NCI-H187 (cell line): ENCODE results near the gene SLC6A2.
"Not testable (repeated sequence)": the region's sequence is repeated elsewhere in the genome, so short reads cannot be mapped to it uniquely, and the experiment has no call there.

ENCODE experiments used
- DNase-seq, 2 experiments: peaks; one replicate each; lab custom pipeline; 2025; lab: John Stamatoyannopoulos, UW

Gene SLC6A2

GRCh38 chr16:55655897-55656681 lies at the start of gene SLC6A2:
TSS of gene SLC6A2 (plus strand) at chr16:55655988. CDS start at chr16:55656695, 707 bp downstream.
- no peak for DNase-seq

- DNase-seq = no peak
These were observed 42.0 kb upstream of the SLC6A2 start for GRCh38 chr16:55613613-55614335.

GRCh38 chr16:55615071-55615470 lies 40.7 kb upstream of the SLC6A2 start:
- DNase-seq = no peak

- not testable (repeated sequence) for DNase-seq
These were observed 40.1 kb upstream of the SLC6A2 start for GRCh38 chr16:55615670-55616069.

- DNase-seq = no peak
These were observed 34.0 kb upstream of the SLC6A2 start for GRCh38 chr16:55621771-55622170.

- DNase-seq = no peak
These were observed 33.5 kb upstream of the SLC6A2 start for GRCh38 chr16:55622272-55622671.

GRCh38 chr16:55622930-55623561 lies 32.7 kb upstream of the SLC6A2 start:
- no peak for DNase-seq

GRCh38 chr16:55623640-55624039 lies 32.1 kb upstream of the SLC6A2 start:
- no peak for DNase-seq

- no peak for DNase-seq
These were observed 31.1 kb upstream of the SLC6A2 start for GRCh38 chr16:55624696-55625095.

GRCh38 chr16:55625843-55626242 lies 29.9 kb upstream of the SLC6A2 start:
- DNase-seq = no peak

- no peak for DNase-seq
These were observed 27.4 kb upstream of the SLC6A2 start for GRCh38 chr16:55628306-55628968.

GRCh38 chr16:55630774-55631173 lies 25.0 kb upstream of the SLC6A2 start:
- DNase-seq = no peak

GRCh38 chr16:55632259-55632658 lies 23.5 kb upstream of the SLC6A2 start:
- DNase-seq = no peak

- no peak for DNase-seq
These were observed 21.6 kb upstream of the SLC6A2 start for GRCh38 chr16:55634193-55634592.

GRCh38 chr16:55638256-55638655 lies 17.5 kb upstream of the SLC6A2 start:
- no peak for DNase-seq

GRCh38 chr16:55640701-55641327 lies 15.0 kb upstream of the SLC6A2 start:
- no peak for DNase-seq

- no peak for DNase-seq
These were observed 14.2 kb upstream of the SLC6A2 start for GRCh38 chr16:55641430-55642056.

GRCh38 chr16:55642611-55643010 lies 13.2 kb upstream of the SLC6A2 start:
- DNase-seq = no peak

GRCh38 chr16:55643161-55643970 lies 12.4 kb upstream of the SLC6A2 start:
- DNase-seq = no peak

GRCh38 chr16:55645986-55646385 lies 9.8 kb upstream of the SLC6A2 start:
- no peak for DNase-seq

- no peak for DNase-seq
These were observed 8.4 kb upstream of the SLC6A2 start for GRCh38 chr16:55647343-55647742.
